Putamen (tissue), 1 donor: Measurements from ENCODE around the gene STK31.
"Not testable (repeated sequence)": the region's sequence is repeated elsewhere in the genome, so short reads cannot be mapped to it uniquely, and the experiment has no call there.

ENCODE experiments used
- DNase-seq: peaks from one replicate; pipeline ENCODE4 v3.0.0-alpha.2; 2016; ENCODE audit warnings: low spot score

STK31 gene

GRCh38 chr7:23802720-23803397 lies 92.8 kb downstream of the STK31 start:
- DNase-seq, result no peak

- no peak for DNase-seq
Measured at GRCh38 chr7:23804707-23805106, 94.7 kb downstream of the STK31 start.

- no peak for DNase-seq
Measured at GRCh38 chr7:23808421-23808820, 98.4 kb downstream of the STK31 start.

- no peak for DNase-seq
Measured at GRCh38 chr7:23810099-23810498, 100.1 kb downstream of the STK31 start.

GRCh38 chr7:23811540-23811939 lies 101.5 kb downstream of the STK31 start:
- DNase-seq, result no peak

GRCh38 chr7:23828125-23828524 lies 118.1 kb downstream of the STK31 start:
- DNase-seq, result not testable (repeated sequence)

GRCh38 chr7:23832733-23833132 lies 122.7 kb downstream of the STK31 start:
- DNase-seq, result not testable (repeated sequence)

- no peak for DNase-seq
Measured at GRCh38 chr7:23833405-23833804, 123.4 kb downstream of the STK31 start.

GRCh38 chr7:23844837-23845236 lies 134.8 kb downstream of the STK31 start:
- DNase-seq, result not testable (repeated sequence)

- DNase-seq, result no peak
Measured at GRCh38 chr7:23852135-23852534, 142.1 kb downstream of the STK31 start.

- DNase-seq, result no peak
Measured at GRCh38 chr7:23852988-23853387, 143.0 kb downstream of the STK31 start.

- DNase-seq, result no peak
Measured at GRCh38 chr7:23863209-23863787, 153.3 kb downstream of the STK31 start.

GRCh38 chr7:23864973-23865372 lies 155.0 kb downstream of the STK31 start:
- DNase-seq, result no peak

GRCh38 chr7:23873306-23873705 lies 163.3 kb downstream of the STK31 start:
- DNase-seq, result no peak

GRCh38 chr7:23876526-23876925 lies 166.5 kb downstream of the STK31 start:
- DNase-seq, result not testable (repeated sequence)
